NCI-H2196 treated with DMSO at 0.1 percent for 48 hours (cell line): ENCODE results near the gene CLNK.

Experiments used
- DNase-seq: peaks from one replicate; lab custom pipeline; 2025; ENCODE audit not compliant: unreplicated experiment; lab: John Stamatoyannopoulos, UW

Gene CLNK

DNA sequence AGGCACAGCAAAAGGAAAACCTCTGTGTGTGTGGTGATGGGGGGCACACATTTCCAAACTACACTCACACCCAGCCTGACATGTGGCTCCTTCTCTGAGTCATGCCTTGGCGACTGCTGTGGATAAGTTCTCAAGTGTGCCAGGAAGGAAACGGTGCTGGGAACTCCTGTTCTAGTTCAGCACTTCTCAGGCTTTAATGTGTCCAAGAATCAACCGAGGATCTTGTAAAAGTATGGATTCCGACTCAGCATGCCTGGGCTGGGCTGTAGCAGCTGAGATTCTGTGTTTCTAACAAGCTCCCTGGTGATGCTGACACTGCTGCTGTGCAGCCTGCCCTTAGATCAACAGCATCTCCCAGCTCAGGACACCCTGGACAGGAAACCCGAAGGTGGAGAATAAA is 20.2 kb downstream of the CLNK start:
- DNase-seq = no peak

DNA sequence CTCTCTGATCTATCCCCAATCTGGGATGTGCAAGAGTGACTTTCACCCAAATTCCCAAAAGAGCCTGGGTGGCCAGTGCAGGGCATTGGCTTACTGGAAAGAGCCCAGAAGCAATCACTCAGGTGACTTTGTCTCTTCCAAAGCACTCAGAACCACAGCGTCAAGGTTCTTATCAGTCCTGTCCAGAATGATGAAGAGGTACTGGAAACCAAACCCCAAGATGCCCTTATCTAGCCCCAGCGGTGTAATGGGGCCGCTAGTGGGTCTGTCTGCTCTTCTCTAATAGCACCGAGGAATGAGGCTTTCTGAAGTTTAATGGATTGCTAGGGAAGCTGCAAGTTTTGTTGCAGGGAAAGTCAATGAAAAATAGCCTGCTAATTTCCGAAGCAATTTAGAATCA is 21.6 kb downstream of the CLNK start:
- no peak for DNase-seq

- no peak for DNase-seq
Measured at GRCh38 chr4:10661047-10661446, 23.5 kb downstream of the CLNK start.

- no peak for DNase-seq
Measured at GRCh38 chr4:10659251-10659650, 25.3 kb downstream of the CLNK start.

DNA sequence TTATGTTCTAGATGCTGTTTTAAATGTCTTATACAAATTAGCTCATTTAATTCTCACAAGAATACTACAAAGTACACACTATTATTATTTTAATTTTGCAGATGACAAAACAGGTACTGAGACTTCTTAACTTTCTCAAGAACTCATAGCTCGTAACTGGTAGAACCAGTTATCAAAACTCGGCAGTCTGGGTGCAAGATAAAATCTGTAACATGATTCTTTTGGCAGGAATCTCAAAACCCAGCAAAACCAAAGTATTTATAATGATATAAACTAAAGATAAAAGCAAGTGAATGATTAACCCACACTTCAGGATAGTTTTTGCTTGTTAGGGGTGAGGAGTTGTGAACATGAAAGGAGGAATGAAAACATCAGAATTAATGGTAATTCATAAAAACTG is 27.6 kb downstream of the CLNK start:
- DNase-seq = no peak

GRCh38 chr4:10656420-10656819 is 28.1 kb downstream of the CLNK start:
- no peak for DNase-seq

DNA sequence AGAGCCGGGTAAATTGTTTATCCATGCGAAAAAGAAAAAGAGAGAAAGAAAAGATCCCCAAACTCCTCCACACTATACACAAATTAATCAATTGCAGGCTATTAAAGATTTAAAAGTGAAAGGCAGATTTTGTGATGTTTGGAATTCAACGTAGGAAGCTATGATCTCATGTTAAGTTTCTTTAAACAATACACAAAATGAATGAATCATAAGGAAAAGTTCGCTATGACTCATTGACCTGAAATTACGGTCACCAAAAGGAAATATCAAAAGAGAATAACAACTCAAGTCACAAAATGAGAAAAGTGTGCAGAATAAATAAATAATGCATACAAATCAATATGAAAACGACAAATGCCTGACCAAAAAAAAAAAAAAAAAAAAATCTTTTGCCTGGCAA is 28.6 kb downstream of the CLNK start:
- DNase-seq = no peak

GRCh38 chr4:10648479-10648878 is 36.1 kb downstream of the CLNK start:
- no peak for DNase-seq

- DNase-seq = no peak
Measured at GRCh38 chr4:10647846-10648245, 36.7 kb downstream of the CLNK start.

GRCh38 chr4:10643600-10644425 is 40.8 kb downstream of the CLNK start:
- no peak for DNase-seq

GRCh38 chr4:10640561-10641201 is 43.9 kb downstream of the CLNK start:
- DNase-seq = no peak

DNA sequence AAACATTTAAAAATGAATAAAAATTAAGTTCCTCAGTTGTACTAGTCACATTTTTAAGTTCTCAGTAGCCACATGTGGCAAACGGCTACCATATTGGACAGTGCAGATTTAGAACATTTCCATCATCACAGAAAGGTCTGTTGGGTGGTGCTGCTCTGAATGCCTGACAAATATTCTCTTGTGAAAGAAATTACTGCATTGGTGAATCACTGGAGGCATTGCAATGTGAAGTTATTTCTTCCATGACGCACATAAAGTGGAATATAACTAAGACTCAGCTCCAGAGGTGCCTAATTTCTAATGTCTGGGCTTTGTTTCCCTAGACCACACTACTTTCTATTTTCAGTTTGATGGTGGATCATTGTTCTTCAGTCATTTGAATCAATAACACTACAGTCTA is 44.9 kb downstream of the CLNK start:
- no peak for DNase-seq

DNA sequence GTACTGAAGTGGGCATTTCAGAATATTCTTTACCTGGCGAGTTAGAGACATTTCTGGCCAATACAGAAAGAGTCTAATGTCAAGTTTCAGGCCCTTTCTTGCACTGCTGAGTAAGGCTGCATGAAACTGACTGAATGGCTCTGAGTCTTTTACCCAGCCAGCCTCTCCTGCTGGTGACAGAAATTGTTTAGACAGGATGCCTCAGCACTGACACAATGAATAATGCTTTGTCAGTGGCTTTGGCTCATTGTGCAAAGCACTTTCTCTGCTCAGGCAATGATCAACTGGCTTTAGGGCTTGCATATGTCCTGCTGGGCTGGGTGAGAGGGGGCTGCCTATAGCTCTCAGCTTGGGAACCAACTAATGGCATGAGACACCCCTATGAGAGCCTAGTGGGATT is 45.5 kb downstream of the CLNK start:
- no peak for DNase-seq

DNA sequence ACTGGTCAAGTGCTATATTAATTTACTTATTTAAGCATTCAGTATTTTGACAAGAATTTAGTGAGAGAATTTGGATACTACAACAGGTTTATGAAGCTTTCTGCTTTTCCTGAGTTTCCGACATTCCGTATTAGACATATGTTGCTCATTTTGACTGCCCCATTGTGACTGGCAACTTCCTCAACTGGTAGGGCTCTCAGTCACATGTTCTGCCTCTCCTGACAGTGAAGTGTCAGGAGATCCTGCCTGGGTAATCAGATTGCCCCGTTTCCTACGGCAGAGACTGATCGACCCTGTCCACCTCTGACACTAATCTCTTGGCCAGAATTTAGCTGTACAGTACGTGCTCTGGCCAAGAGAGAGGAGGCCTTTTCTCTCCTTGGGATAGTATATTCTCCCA is 49.5 kb downstream of the CLNK start:
- DNase-seq = no peak

- no peak for DNase-seq
Measured at GRCh38 chr4:10629394-10629793, 55.2 kb downstream of the CLNK start.

- DNase-seq = peak; percentile 39
Measured at GRCh38 chr4:10625131-10625530, 59.4 kb downstream of the CLNK start.

DNA sequence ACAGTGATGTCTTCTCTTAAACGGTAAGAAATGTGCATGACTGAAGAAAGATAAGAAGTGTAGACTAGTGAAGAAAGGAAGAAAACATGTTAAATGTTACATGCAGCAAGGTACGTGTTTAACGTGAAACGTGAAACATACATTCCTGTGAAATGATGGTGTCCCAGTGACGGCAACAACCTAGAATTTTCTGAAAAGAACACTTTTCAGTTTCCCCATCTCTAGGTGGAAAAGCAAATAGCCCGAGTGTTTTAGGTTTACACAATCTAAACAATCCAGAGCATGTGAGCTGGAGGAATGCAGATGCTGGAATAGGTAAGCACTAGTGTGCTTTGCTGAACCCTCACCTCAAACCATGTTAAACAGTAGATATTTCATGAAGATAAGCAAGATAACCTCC is 60.7 kb downstream of the CLNK start:
- DNase-seq = no peak

DNA sequence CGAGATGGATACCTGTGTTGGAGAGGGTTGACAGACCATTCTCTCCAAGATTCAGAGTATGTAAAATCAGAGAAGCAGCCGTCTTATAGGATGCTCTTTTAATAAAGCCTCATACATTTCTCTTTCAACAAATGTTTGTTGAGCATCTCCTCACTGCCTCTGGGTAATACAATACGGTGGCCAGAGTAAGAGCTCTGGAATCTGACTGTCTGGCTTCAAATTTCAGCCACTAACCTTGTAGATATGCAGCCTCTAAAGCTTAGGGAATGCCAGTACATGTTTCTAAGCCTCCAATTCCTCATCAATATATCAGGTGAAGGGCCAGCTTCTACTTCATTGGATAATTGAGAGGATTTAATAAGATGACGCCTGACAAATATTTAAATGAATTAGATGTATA is 61.3 kb downstream of the CLNK start:
- no peak for DNase-seq

DNA sequence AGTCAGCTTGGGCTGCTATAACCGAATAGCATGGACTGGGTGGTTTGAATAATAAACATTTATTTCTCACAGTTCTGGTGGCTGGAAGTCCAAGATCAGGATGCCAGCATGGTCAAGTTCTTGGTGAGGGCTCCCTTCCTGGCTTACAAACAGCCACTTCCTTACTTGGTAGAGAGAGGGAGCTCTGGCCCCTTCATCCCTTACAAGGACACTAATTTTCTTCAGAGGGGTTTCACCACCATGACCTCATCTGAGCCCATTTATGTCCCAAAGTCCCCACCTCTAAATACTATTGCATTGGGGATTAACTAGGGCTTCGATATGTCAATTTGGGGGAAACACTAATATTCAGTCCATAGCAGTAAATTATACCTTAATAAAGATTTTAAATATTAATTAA is 61.8 kb downstream of the CLNK start:
- no peak for DNase-seq

- DNase-seq = no peak
Measured at GRCh38 chr4:10620935-10621488, 63.6 kb downstream of the CLNK start.

- DNase-seq = no peak
Measured at GRCh38 chr4:10619855-10620254, 64.7 kb downstream of the CLNK start.

- DNase-seq = peak; percentile 79
Measured at GRCh38 chr4:10619220-10619619, 65.3 kb downstream of the CLNK start.
